Kidney (tissue), 14 donors: ENCODE data around the gene LYRM4. TPM values are rescaled to one million over a fixed set of nuclear protein-coding genes. Genes with fewer than 3 reads are reported as not detected.
A peak's percentile ranks its signal among the peaks of the same experiment; 100 is the strongest.

ENCODE experiments used
- DNase-seq, 5 donors: peaks; one replicate each; pipeline ENCODE4 v3.0.0-alpha.2; 2013 to 2020
- FAIRE-seq: peaks from 2 replicates; lab custom pipeline; 2012; peaks lifted over from hg19 to GRCh38; lab: Jason Lieb, UNC
- H3K27ac ChIP-seq, 2 donors: one replicate each; pipeline ENCODE4 v1.7.0; 2013; ENCODE audit warnings: low read depth in 2 of 2, low read length in 2 of 2, inconsistent platforms in 1 of 2
- H3K27me3 ChIP-seq: one replicate; pipeline ENCODE4 v1.7.1; 2013; ENCODE audit warnings: low read length, inconsistent platforms; ENCODE audit not compliant: control insufficient read depth, insufficient read depth
- H3K36me3 ChIP-seq, 3 donors: one replicate each; pipeline versions ENCODE4 v1.7.0 to v1.7.1; 2013; ENCODE audit warnings: low read length in 3 of 3, control low read depth in 1 of 3, inconsistent platforms in 1 of 3; ENCODE audit not compliant: insufficient read depth in 3 of 3, control insufficient read depth in 2 of 3
- H3K4me1 ChIP-seq, 3 donors: one replicate each; pipeline versions ENCODE4 v1.7.0 to v1.7.1; 2013; ENCODE audit warnings: low read length in 3 of 3, inconsistent platforms in 1 of 3, low read depth in 1 of 3; ENCODE audit not compliant: control insufficient read depth in 2 of 3, insufficient read depth in 2 of 3
- H3K4me3 ChIP-seq, 3 donors: one replicate each; pipeline versions ENCODE4 v1.7.0 to v1.8.1; 2013; ENCODE audit warnings: low read length in 3 of 3, control low read depth in 1 of 3, inconsistent platforms in 1 of 3
- H3K9ac ChIP-seq, 3 donors: one replicate each; pipeline versions ENCODE4 v1.7.0 to v1.7.1; 2013; ENCODE audit warnings: low read length in 3 of 3, control low read depth in 1 of 3, inconsistent platforms in 1 of 3
- H3K9me3 ChIP-seq, 3 donors: one replicate each; pipeline versions ENCODE4 v1.7.0 to v1.7.1; 2013; ENCODE audit warnings: low read length in 3 of 3, control low read depth in 1 of 3, inconsistent platforms in 1 of 3; ENCODE audit not compliant: control insufficient read depth in 2 of 3, insufficient read depth in 1 of 3
- intact Hi-C: fragments of 100-400 bp; cut with DNase I; formaldehyde crosslinking; loops from one replicate; pipeline ENCODE4 v1.11.1; 2022
- polyA plus RNA-seq: library from polyadenylated mRNA; stranded (reverse); fragments of 350-450 nt; fragmentation: Illumina TruSeq; extraction: RNeasy Lipid Tissue Mini Kit (QIAGEN cat#74804); gene quantifications from one replicate; pipeline ENCODE4 v1.2.3, GENCODE V29; 2014; ENCODE audit warnings: low read depth, low replicate concordance; ENCODE audit not compliant: insufficient read depth
- total RNA-seq: library from RNA; stranded (reverse); fragmentation: NEBNext Ultra II Directional; extraction: Animal tissue kit (Norgen Biotek cat#: 25700); gene quantifications from one replicate; pipeline ENCODE4 v1.2.1, GENCODE V29; 2021
- TF ChIP-seq, protein P1 (sequence below): IDR thresholded peaks from 3 replicates; pipeline ENCODE4 v1.5.1; 2012; ENCODE audit warnings: mild to moderate bottlenecking, moderate library complexity, borderline replicate concordance; ENCODE audit not compliant: insufficient read depth; ENCODE audit errors: extremely low read depth
- donor health status: control.
- donor health status: control.
- donor health status: control.
- donor health status: control.
- donor health status: control.
- donor health status: DM: yes; HTN: yes; CAD: no.
- donor health status: Normal renal cell carcinoma (clear cell type).

The LYRM4 gene
- total and polyA plus RNA-seq, 2 donors from 2014 or later: 21.3 to 31.8 TPM

DNA sequence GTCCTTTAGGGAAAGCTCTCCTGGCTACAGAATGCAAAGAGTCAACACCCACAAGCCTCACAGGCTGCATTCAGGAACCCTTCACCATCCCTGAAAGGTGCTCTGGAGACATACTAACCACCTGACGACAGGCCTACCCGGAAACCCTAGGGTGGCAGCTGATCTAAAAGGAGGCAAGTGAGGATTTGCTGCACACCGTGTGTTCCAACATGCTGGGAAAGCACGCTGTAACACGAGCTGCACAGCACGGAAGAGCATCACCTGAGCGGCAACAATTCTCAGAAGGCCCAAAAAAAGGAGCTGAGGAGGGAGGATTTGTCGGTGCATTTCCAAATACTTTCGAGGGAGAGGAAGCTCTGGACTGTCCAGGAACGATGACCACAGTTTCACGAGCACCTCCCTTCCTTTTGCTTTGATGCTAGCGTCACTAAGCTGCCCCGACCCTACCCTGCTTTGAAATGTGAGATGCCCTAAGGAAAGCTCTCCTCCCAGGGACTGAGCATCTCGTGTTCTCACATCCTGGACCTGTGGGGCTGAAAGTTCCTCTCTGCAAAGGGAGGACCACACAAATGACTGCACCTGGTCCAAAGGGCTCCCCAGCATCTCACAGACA, 88.6 kb downstream of the LYRM4 start:
- intact Hi-C loops: no loop called here
- Histone ChIP-seq H3K4me1 (peaks cover 0 to 4% (median 0%) of the 10 kb centered on the region in 3 donors), H3K27me3 (no peaks in the 10 kb centered on the region), H3K27ac (no peak overlapping the region), H3K9ac (no peak overlapping the region), H3K4me3 (no peak overlapping the region), H3K9me3 (no peaks in the 10 kb centered on the region), H3K36me3 (no peaks in the 10 kb centered on the region)
- FAIRE-seq: no peak
- TF ChIP-seq, protein P1, sequence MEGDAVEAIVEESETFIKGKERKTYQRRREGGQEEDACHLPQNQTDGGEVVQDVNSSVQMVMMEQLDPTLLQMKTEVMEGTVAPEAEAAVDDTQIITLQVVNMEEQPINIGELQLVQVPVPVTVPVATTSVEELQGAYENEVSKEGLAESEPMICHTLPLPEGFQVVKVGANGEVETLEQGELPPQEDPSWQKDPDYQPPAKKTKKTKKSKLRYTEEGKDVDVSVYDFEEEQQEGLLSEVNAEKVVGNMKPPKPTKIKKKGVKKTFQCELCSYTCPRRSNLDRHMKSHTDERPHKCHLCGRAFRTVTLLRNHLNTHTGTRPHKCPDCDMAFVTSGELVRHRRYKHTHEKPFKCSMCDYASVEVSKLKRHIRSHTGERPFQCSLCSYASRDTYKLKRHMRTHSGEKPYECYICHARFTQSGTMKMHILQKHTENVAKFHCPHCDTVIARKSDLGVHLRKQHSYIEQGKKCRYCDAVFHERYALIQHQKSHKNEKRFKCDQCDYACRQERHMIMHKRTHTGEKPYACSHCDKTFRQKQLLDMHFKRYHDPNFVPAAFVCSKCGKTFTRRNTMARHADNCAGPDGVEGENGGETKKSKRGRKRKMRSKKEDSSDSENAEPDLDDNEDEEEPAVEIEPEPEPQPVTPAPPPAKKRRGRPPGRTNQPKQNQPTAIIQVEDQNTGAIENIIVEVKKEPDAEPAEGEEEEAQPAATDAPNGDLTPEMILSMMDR: no peak
- peak in 4 of 5 donors; percentile 64 to 88 (median 82) for DNase-seq

DNA sequence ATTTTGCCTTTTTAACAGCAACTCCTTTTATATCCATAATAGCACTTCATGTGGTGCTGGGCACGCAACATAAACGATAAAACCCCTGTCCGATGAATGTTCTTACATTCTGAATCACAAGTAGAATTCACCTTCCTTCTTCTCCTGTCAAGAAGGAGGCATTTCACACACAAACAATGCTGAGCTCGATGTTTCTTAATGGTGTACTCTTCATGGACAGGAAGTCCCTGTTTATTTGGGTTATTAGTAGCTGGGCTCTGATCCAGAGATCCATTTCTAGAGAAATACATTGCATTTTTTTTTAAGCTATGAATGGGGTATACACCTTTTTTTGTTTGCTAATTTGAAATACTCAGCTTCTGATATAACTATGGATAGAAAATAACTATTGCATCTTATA, 93.2 kb downstream of the LYRM4 start:
- DNase-seq: no peak

GRCh38 chr6:5164092-5164491, 96.7 kb downstream of the LYRM4 start:
- Histone ChIP-seq H3K4me3 (no peak overlapping the region), H3K9ac (no peak overlapping the region), H3K9me3 (no peaks in the 10 kb centered on the region), H3K27ac (no peak overlapping the region), H3K4me1 (no peaks in the 10 kb centered on the region), H3K36me3 (no peaks in the 10 kb centered on the region), H3K27me3 (no peaks in the 10 kb centered on the region)
- FAIRE-seq (no peak), DNase-seq (no peak)
- TF ChIP-seq, protein P1: no peak
- intact Hi-C loops: no loop called here

More for the DNA sequence above, 93.2 kb downstream of the LYRM4 start:
- Histone ChIP-seq H3K4me3 (no peak overlapping the region), H3K9ac (no peak overlapping the region), H3K9me3 (no peaks in the 10 kb centered on the region), H3K36me3 (no peaks in the 10 kb centered on the region), H3K4me1 (peaks cover 0 to 4% (median 0%) of the 10 kb centered on the region in 3 donors), H3K27ac (no peak overlapping the region), H3K27me3 (no peaks in the 10 kb centered on the region)
- TF ChIP-seq, protein P1: no peak
- FAIRE-seq: no peak
- intact Hi-C loops: no loop called here
